Immature natural killer cell (primary cell): ENCODE measurements around the gene GRIFIN. TPM values are rescaled to one million over a fixed set of nuclear protein-coding genes. Genes with fewer than 3 reads are reported as not detected.
A peak's percentile ranks its signal among the peaks of the same experiment; 100 is the strongest.

ENCODE experiments used
- DNase-seq, 3 donors: peaks; one replicate each; pipeline ENCODE4 v3.0.0; 2022; ENCODE audit warnings: mixed read lengths in 1 of 3
- H3K27ac Mint-ChIP-seq, 6 donors: one replicate each; pipeline ENCODE4 v1.8.0; 2020; ENCODE audit warnings: mixed read lengths in 6 of 6, mild to moderate bottlenecking in 5 of 6, inconsistent platforms in 4 of 6, moderate library complexity in 3 of 6
- H3K27me3 Mint-ChIP-seq, 3 donors: one replicate each; pipeline ENCODE4 v1.8.0; 2020 to 2021; ENCODE audit warnings: low read depth in 3 of 3, mild to moderate bottlenecking in 3 of 3, mixed read lengths in 3 of 3, moderate library complexity in 3 of 3, inconsistent platforms in 1 of 3
- H3K36me3 Mint-ChIP-seq, 3 donors: one replicate each; pipeline ENCODE4 v1.8.0; 2020; ENCODE audit warnings: mixed read lengths in 3 of 3, inconsistent platforms in 2 of 3, mild to moderate bottlenecking in 2 of 3
- H3K4me1 Mint-ChIP-seq, 2 donors: one replicate each; pipeline ENCODE4 v1.8.0; 2020; ENCODE audit warnings: inconsistent platforms in 2 of 2, mild to moderate bottlenecking in 2 of 2, mixed read lengths in 2 of 2, moderate library complexity in 1 of 2
- H3K4me3 Mint-ChIP-seq, 5 donors: one replicate each; pipeline ENCODE4 v1.8.0; 2020; ENCODE audit warnings: mild to moderate bottlenecking in 5 of 5, mixed read lengths in 5 of 5, inconsistent platforms in 3 of 5, moderate library complexity in 3 of 5
- H3K9me3 Mint-ChIP-seq, 6 donors: one replicate each; pipeline ENCODE4 v1.8.0; 2020; ENCODE audit warnings: mild to moderate bottlenecking in 6 of 6, mixed read lengths in 6 of 6, inconsistent platforms in 4 of 6, moderate library complexity in 3 of 6
- polyA plus RNA-seq, 3 donors: library from polyadenylated mRNA; unstranded; fragments of 300-500 nt; fragmentation: Illumina TruSeq; gene quantifications; one replicate each; pipeline ENCODE4 v1.2.3, GENCODE V29; 2021

The GRIFIN gene
- polyA plus RNA-seq, 3 donors from 2014 or later: not detected

- H3K9me3 Mint-ChIP-seq: no peaks in the 10 kb centered on the region
- H3K36me3 Mint-ChIP-seq: peaks cover 0 to 5% (median 0%) of the 10 kb centered on the region in 3 donors
- peaks cover 13 to 31% (median 23%) of the 10 kb centered on the region in 3 donors for H3K27me3 Mint-ChIP-seq
- DNase-seq: no peak
- H3K27ac Mint-ChIP-seq: peak overlapping the region; percentile 34 to 76 (median 66)
- peak overlapping the region; percentile 27 to 86 (median 79) for H3K4me3 Mint-ChIP-seq
- peaks cover 29 to 36% of the 10 kb centered on the region in 2 donors for H3K4me1 Mint-ChIP-seq
Measured at GRCh38 chr7:2517678-2518507, 41.7 kb upstream of the GRIFIN start.

DNA sequence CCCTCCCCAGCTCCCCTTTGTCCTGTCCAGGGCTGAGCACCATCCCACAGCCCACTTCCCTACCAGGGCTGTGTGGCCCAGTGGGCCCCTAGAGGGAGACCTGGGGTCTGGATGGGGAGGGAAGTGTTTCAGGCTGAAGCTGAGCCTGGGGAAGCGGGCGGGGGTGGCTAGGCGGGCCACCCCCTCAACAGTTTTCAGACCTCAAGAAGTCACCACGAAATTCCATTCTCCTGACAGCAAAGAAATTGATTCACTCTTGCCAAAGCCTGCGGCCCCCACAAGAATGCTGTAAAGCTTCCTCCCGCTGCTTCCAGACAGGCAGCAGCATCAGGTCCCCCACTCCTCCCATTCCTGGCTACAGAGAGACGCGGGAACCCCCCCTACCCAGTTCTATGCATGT is 40.8 kb upstream of the GRIFIN start:
- Mint-ChIP-seq H3K27ac (no peak overlapping the region), H3K9me3 (no peaks in the 10 kb centered on the region), H3K27me3 (peaks cover 11 to 25% (median 20%) of the 10 kb centered on the region in 3 donors), H3K4me3 (no peak overlapping the region), H3K4me1 (peaks cover 29 to 36% of the 10 kb centered on the region in 2 donors), H3K36me3 (peaks cover 0 to 4% (median 0%) of the 10 kb centered on the region in 3 donors)
- DNase-seq: no peak

GRCh38 chr7:2516194-2516555 is 40.0 kb upstream of the GRIFIN start:
- Mint-ChIP-seq H3K4me3 (no peak overlapping the region), H3K36me3 (no peaks in the 10 kb centered on the region), H3K4me1 (peaks cover 31 to 38% of the 10 kb centered on the region in 2 donors)

GRCh38 chr7:2515424-2516193 is 39.4 kb upstream of the GRIFIN start:
- Mint-ChIP-seq H3K27me3 (peaks cover 6 to 24% (median 11%) of the 10 kb centered on the region in 3 donors), H3K9me3 (no peaks in the 10 kb centered on the region), H3K27ac (no peak overlapping the region), H3K4me3 (no peak overlapping the region), H3K4me1 (peaks cover 36 to 41% of the 10 kb centered on the region in 2 donors), H3K36me3 (no peaks in the 10 kb centered on the region)
- no peak for DNase-seq

More at GRCh38 chr7:2516194-2516555, 40.0 kb upstream of the GRIFIN start:
- H3K27me3 Mint-ChIP-seq: peaks cover 8 to 24% (median 15%) of the 10 kb centered on the region in 3 donors
- no peaks in the 10 kb centered on the region for H3K9me3 Mint-ChIP-seq
- no peak for DNase-seq
- no peak overlapping the region for H3K27ac Mint-ChIP-seq

- Mint-ChIP-seq H3K36me3 (no peaks in the 10 kb centered on the region), H3K4me3 (no peak overlapping the region), H3K27ac (no peak overlapping the region), H3K9me3 (no peaks in the 10 kb centered on the region), H3K4me1 (peaks cover 44 to 45% of the 10 kb centered on the region in 2 donors), H3K27me3 (peaks cover 0 to 18% (median 5%) of the 10 kb centered on the region in 3 donors)
- DNase-seq: no peak
Measured at GRCh38 chr7:2514473-2515423, 38.5 kb upstream of the GRIFIN start.

DNA sequence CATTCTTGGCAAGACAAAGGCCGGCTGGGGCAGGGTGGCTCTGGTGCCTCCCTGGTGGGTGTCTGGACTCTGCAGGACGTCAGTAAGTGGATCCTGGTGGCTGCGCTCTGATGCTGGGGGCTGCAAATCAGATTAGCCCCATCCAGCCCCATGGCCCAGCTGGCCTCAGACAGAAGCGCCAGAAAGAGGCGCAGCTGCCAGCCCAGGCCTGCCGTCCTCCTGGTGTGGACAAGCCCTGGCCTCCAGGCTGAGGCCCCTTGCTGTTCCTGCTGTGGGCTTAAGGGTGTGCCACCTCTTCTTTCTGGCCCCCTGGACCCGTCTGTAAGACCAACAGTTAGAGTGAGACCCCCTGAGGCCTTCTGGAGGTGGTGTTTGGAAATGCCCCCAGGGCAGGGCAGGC is 37.5 kb upstream of the GRIFIN start:
- peaks cover 53 to 55% of the 10 kb centered on the region in 2 donors for H3K4me1 Mint-ChIP-seq
- no peak for DNase-seq
- H3K9me3 Mint-ChIP-seq: no peaks in the 10 kb centered on the region
- no peak overlapping the region for H3K4me3 Mint-ChIP-seq
- peaks cover 2 to 23% (median 6%) of the 10 kb centered on the region in 3 donors for H3K27me3 Mint-ChIP-seq
- H3K36me3 Mint-ChIP-seq: no peaks in the 10 kb centered on the region
- peak overlapping the region in 1 of 6 donors; percentile 22 for H3K27ac Mint-ChIP-seq

- Mint-ChIP-seq H3K27ac (peak overlapping the region; percentile 95 to 98 (median 97)), H3K36me3 (no peaks in the 10 kb centered on the region), H3K4me1 (peaks cover 54 to 56% of the 10 kb centered on the region in 2 donors), H3K4me3 (peak overlapping the region in 4 of 5 donors; percentile 46 to 80 (median 74)), H3K9me3 (no peaks in the 10 kb centered on the region), H3K27me3 (peaks cover 7 to 26% (median 13%) of the 10 kb centered on the region in 3 donors)
- no peak for DNase-seq
Measured at GRCh38 chr7:2512713-2513112, 36.5 kb upstream of the GRIFIN start.

- H3K4me3 Mint-ChIP-seq: peak overlapping the region; percentile 73 to 80 (median 75)
- H3K4me1 Mint-ChIP-seq: peaks cover 54% of the 10 kb centered on the region in 2 donors
- peaks cover 7 to 24% (median 13%) of the 10 kb centered on the region in 3 donors for H3K27me3 Mint-ChIP-seq
- H3K27ac Mint-ChIP-seq: peak overlapping the region; percentile 95 to 98 (median 97)
- no peaks in the 10 kb centered on the region for H3K9me3 Mint-ChIP-seq
- H3K36me3 Mint-ChIP-seq: no peaks in the 10 kb centered on the region
- DNase-seq: peak in 2 of 3 donors; percentile 41 to 56
Measured at GRCh38 chr7:2512179-2512661, 36.0 kb upstream of the GRIFIN start.

DNA sequence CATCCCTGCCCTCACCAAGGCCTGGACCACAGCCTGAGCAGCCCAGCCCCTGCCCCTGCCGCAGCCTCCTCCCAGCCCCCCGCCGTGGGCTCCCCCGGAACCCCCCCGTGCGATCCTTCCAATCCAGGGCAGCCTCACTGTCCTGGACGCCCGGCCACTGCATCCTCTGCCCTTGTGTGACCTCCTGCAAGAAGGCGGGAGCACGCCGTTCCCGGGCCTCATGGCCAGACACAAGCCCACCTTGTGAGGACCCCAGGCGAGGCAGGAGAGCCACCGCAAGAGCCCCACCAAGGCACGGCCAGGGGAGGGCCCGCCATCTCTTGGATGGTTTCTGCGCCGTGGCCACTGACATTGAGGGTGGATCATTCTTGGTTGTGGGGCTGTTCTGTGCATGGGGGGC is 35.6 kb upstream of the GRIFIN start:
- H3K4me1 Mint-ChIP-seq: peaks cover 54% of the 10 kb centered on the region in 2 donors

DNA sequence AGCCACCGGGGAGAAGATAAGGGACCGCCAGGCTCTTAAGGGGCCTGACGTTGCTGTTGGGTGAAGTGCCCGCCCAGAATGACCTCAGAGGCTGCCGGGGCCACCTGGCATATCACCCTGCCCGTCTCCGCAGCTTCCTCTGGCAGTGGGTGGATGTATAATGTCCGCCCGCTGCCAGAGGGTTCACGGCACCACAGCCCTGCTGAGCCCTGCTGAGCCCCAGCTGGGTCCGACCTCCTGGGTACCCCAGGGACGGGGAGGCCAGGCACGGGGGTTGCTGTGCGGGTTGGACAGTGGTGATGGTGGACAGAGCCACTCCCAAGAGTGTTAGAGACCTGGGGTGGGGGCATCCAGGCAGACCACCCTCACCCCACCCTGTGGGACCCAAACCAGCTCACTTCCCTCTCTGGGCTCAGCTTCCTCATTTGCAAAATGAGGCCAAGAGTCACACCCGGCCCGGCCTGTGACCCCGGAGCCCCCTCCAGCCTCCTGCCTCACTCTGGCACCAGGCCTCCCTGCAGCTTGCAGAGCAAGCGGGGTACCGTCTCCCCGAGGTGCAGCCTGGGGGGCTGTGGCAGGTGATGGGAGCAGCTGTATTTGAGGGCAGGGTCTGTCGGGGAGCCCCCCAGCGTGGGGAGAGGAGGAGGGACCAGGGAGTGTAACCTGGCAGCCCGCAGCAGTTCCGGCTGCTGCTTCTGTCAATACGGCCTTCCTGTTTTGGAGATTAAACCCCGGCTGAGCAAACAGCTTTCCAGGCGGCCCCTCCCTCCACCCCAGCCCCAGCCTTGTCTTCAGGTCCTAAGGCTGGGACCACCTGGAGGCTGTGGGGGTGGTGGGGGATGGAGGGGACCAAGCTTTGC is 34.9 kb upstream of the GRIFIN start:
- no peaks in the 10 kb centered on the region for H3K9me3 Mint-ChIP-seq
- peaks cover 54 to 56% of the 10 kb centered on the region in 2 donors for H3K4me1 Mint-ChIP-seq

More for the DNA sequence above, 35.6 kb upstream of the GRIFIN start:
- Mint-ChIP-seq H3K4me3 (peak overlapping the region; percentile 73 to 82 (median 77)), H3K9me3 (no peaks in the 10 kb centered on the region), H3K27ac (peak overlapping the region; percentile 95 to 98 (median 97)), H3K27me3 (peaks cover 7 to 24% (median 13%) of the 10 kb centered on the region in 3 donors), H3K36me3 (no peaks in the 10 kb centered on the region)
- DNase-seq: no peak

DNA sequence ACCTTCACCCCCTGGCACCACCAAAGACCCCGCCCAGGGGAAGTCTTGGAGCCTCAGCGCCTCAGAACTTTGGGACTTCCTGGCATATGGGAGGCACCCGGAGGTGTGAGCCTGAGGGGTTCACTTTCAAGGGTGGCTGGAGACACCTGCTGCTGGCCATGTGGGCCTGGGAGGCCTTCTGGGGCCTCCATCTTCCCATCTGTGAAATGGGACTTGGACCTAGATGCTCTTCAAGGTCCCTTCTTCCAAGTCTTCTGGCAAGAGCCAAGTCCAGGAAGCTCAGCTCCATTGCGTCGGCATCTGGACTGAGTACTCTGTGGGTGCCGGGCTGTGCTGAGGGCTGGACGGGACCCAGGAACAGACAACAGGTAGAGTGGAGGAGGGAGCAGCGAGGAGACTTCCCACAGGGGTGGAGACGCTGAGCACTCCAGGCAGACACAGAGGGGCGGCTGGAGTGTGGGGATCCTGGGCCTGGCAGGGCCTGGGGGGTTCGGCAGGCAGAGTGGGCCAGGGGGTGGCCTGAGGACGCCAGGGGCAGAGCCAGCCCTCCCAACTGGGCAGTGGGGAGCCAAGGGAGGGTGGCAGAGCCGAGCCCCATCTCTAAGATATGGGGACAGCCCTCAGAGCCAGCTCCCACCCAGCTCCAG is 34.1 kb upstream of the GRIFIN start:
- Mint-ChIP-seq H3K4me1 (peaks cover 54 to 56% of the 10 kb centered on the region in 2 donors), H3K9me3 (no peaks in the 10 kb centered on the region), H3K36me3 (no peaks in the 10 kb centered on the region), H3K27me3 (peaks cover 7 to 24% (median 13%) of the 10 kb centered on the region in 3 donors), H3K4me3 (peak overlapping the region; percentile 73 to 82 (median 77)), H3K27ac (peak overlapping the region; percentile 95 to 98 (median 97))
- DNase-seq: no peak

More for the DNA sequence above, 34.9 kb upstream of the GRIFIN start:
- peak; percentile 82 to 84 (median 83) for DNase-seq
- H3K27me3 Mint-ChIP-seq: peaks cover 7 to 24% (median 13%) of the 10 kb centered on the region in 3 donors
- peak overlapping the region; percentile 95 to 98 (median 97) for H3K27ac Mint-ChIP-seq
- H3K36me3 Mint-ChIP-seq: no peaks in the 10 kb centered on the region
- H3K4me3 Mint-ChIP-seq: peak overlapping the region; percentile 73 to 82 (median 77)
